ENCODE results near the gene PHF19.
A peak's percentile ranks its signal among the peaks of the same experiment; 100 is the strongest.

PHF19 gene

GRCh38 chr9:120872791-120873502, 4.0 kb downstream of the PHF19 start:
- H3K4me3 ChIP-seq (replicated peaks in 1 of 2; ENCODE audit: low read depth in 2 of 2, low read length in 2 of 2), result no peak overlapping the region
- no peak for TF ChIP-seq CTCF (IDR thresholded peaks at IDR 0.05; ENCODE audit: low read depth, low read length)
- no peak for DNase-seq (ENCODE audit: low read depth in 2 of 2)

GRCh38 chr9:120870206-120870605, 6.8 kb downstream of the PHF19 start:
- H3K4me3 ChIP-seq (replicated peaks in 1 of 2; ENCODE audit: low read depth in 2 of 2, low read length in 2 of 2), result no peak overlapping the region
- TF ChIP-seq CTCF (IDR thresholded peaks at IDR 0.05; ENCODE audit: low read depth, low read length), result no peak
- no peak for DNase-seq (ENCODE audit: low read depth in 2 of 2)

- DNase-seq (ENCODE audit: low read depth in 2 of 2), result no peak
Measured at GRCh38 chr9:120869726-120870125, 7.3 kb downstream of the PHF19 start.

GRCh38 chr9:120869360-120869687, 7.7 kb downstream of the PHF19 start:
- DNase-seq (ENCODE audit: low read depth in 2 of 2), result no peak
- peak overlapping the region; percentile 48 to 56 for H3K4me3 ChIP-seq (replicated peaks in 1 of 2; ENCODE audit: low read depth in 2 of 2, low read length in 2 of 2)
- TF ChIP-seq CTCF (IDR thresholded peaks at IDR 0.05; ENCODE audit: low read depth, low read length), result no peak

More at GRCh38 chr9:120869726-120870125, 7.3 kb downstream of the PHF19 start:
- TF ChIP-seq CTCF (IDR thresholded peaks at IDR 0.05; ENCODE audit: low read depth, low read length), result no peak
- no peak overlapping the region for H3K4me3 ChIP-seq (replicated peaks in 1 of 2; ENCODE audit: low read depth in 2 of 2, low read length in 2 of 2)

- H3K4me3 ChIP-seq (replicated peaks in 1 of 2; ENCODE audit: low read depth in 2 of 2, low read length in 2 of 2), result peak overlapping the region; percentile 48 to 56
- DNase-seq (ENCODE audit: low read depth in 2 of 2), result peak; percentile 96 to 97
- TF ChIP-seq CTCF (IDR thresholded peaks at IDR 0.05; ENCODE audit: low read depth, low read length), result peak; percentile 50
Measured at GRCh38 chr9:120868676-120869359, 8.2 kb downstream of the PHF19 start.

- peak; percentile 81 to 86 for DNase-seq (ENCODE audit: low read depth in 2 of 2)
- no peak for TF ChIP-seq CTCF (IDR thresholded peaks at IDR 0.05; ENCODE audit: low read depth, low read length)
- H3K4me3 ChIP-seq (replicated peaks in 1 of 2; ENCODE audit: low read depth in 2 of 2, low read length in 2 of 2), result peak overlapping the region; percentile 25 to 40
Measured at GRCh38 chr9:120868339-120868675, 8.7 kb downstream of the PHF19 start.

Data from cardiac fibroblast (primary cell).